ENCODE measurements around the gene SPAG6. TPM values are rescaled to one million over a fixed set of nuclear protein-coding genes. Genes with fewer than 3 reads are reported as not detected.
"Not testable (repeated sequence)": the region's sequence is repeated elsewhere in the genome, so short reads cannot be mapped to it uniquely, and the experiment has no call there.

The SPAG6 gene
- total RNA-seq, 1 donor from 2014 or later, result 0.82 TPM

GRCh38 chr10:22341190-22341925, 3.9 kb upstream of the SPAG6 start:
- peak; percentile 58 for DNase-seq

- peak; percentile 31 for DNase-seq
Measured at GRCh38 chr10:22341926-22342196, 3.4 kb upstream of the SPAG6 start.

GRCh38 chr10:22342421-22342820, 2.9 kb upstream of the SPAG6 start:
- peak; percentile 48 for DNase-seq

- peak; percentile 38 for DNase-seq
Measured at GRCh38 chr10:22343731-22344130, 1.6 kb upstream of the SPAG6 start.

GRCh38 chr10:22344249-22344648, 1.0 kb upstream of the SPAG6 start:
- DNase-seq, result peak; percentile 56

- DNase-seq, result peak; percentile 31
Measured at GRCh38 chr10:22344781-22345300, 455 bp upstream of the SPAG6 start.

GRCh38 chr10:22346096-22346661, 883 bp downstream of the SPAG6 start:
- DNase-seq, result no peak

GRCh38 chr10:22349755-22350154, 4.5 kb downstream of the SPAG6 start:
- no peak for DNase-seq

GRCh38 chr10:22351131-22351703, 5.9 kb downstream of the SPAG6 start:
- no peak for DNase-seq

- no peak for DNase-seq
Measured at GRCh38 chr10:22356324-22356873, 11.1 kb downstream of the SPAG6 start.

- not testable (repeated sequence) for DNase-seq
Measured at GRCh38 chr10:22357770-22358169, 12.5 kb downstream of the SPAG6 start.

- DNase-seq, result no peak
Measured at GRCh38 chr10:22363305-22363704, 18.0 kb downstream of the SPAG6 start.

- no peak for DNase-seq
Measured at GRCh38 chr10:22364407-22365140, 19.3 kb downstream of the SPAG6 start.

GRCh38 chr10:22365233-22365632, 19.9 kb downstream of the SPAG6 start:
- DNase-seq, result no peak

GRCh38 chr10:22365644-22366434, 20.5 kb downstream of the SPAG6 start:
- DNase-seq, result no peak

GRCh38 chr10:22366435-22366703, 21.1 kb downstream of the SPAG6 start:
- no peak for DNase-seq

- no peak for DNase-seq
Measured at GRCh38 chr10:22366771-22367170, 21.5 kb downstream of the SPAG6 start.

- no peak for DNase-seq
Measured at GRCh38 chr10:22367471-22367870, 22.2 kb downstream of the SPAG6 start.

GRCh38 chr10:22368402-22368801, 23.1 kb downstream of the SPAG6 start:
- no peak for DNase-seq

- no peak for DNase-seq
Measured at GRCh38 chr10:22368981-22369380, 23.7 kb downstream of the SPAG6 start.

GRCh38 chr10:22369434-22370072, 24.3 kb downstream of the SPAG6 start:
- no peak for DNase-seq

- no peak for DNase-seq
Measured at GRCh38 chr10:22370320-22370719, 25.0 kb downstream of the SPAG6 start.

Measured in tongue (tissue), 2 donors.